Smooth muscle cell (in vitro differentiated cells): Measurements from ENCODE around the gene SHISA4. TPM values are rescaled to one million over a fixed set of nuclear protein-coding genes. Genes with fewer than 3 reads are reported as not detected.

Source experiments
- DNase-seq: peaks from one replicate; lab custom pipeline; 2025; ENCODE audit not compliant: unreplicated experiment; lab: John Stamatoyannopoulos, UW
- H2AFZ ChIP-seq: fragments of 200-600 bp; sonication (generic); 2 replicates; pipeline ENCODE4 v1.6.0; 2016; ENCODE audit warnings: antibody characterized with exemption, low read depth, mild to moderate bottlenecking
- H3F3A ChIP-seq: fragments of 200-600 bp; sonication (generic); 2 replicates; pipeline ENCODE4 v1.6.0; 2017; ENCODE audit warnings: antibody characterized with exemption, low read depth
- H3K27ac ChIP-seq: fragments of 200-600 bp; sonication (generic); 2 replicates; pipeline ENCODE4 v1.5.1; 2016; ENCODE audit warnings: low read depth, mild to moderate bottlenecking
- H3K27me3 ChIP-seq: fragments of 200-600 bp; sonication (generic); 2 replicates; pipeline ENCODE4 v1.6.1; 2016; ENCODE audit warnings: low read depth, mild to moderate bottlenecking
- H3K36me3 ChIP-seq: fragments of 200-600 bp; sonication (generic); 2 replicates; pipeline ENCODE4 v1.5.1; 2016; ENCODE audit warnings: low read depth
- H3K4me1 ChIP-seq: fragments of 200-600 bp; sonication (generic); 2 replicates; pipeline ENCODE4 v1.5.1; 2016; ENCODE audit warnings: low read depth
- H3K4me2 ChIP-seq: fragments of 200-600 bp; sonication (generic); 2 replicates; pipeline ENCODE4 v1.6.0; 2016; ENCODE audit warnings: mild to moderate bottlenecking
- H3K4me3 ChIP-seq: fragments of 200-600 bp; sonication (generic); 2 replicates; pipeline ENCODE4 v1.5.1; 2016; ENCODE audit warnings: mild to moderate bottlenecking
- H3K79me2 ChIP-seq: fragments of 200-600 bp; sonication (generic); 2 replicates; pipeline ENCODE4 v1.6.0; 2016; ENCODE audit warnings: low read depth, mild to moderate bottlenecking
- H3K9ac ChIP-seq: fragments of 200-600 bp; sonication (generic); 2 replicates; pipeline ENCODE4 v1.6.0; 2016; ENCODE audit warnings: low read depth
- H3K9me3 ChIP-seq: fragments of 200-600 bp; sonication (generic); replicated peaks from 2 replicates; pipeline ENCODE4 v1.5.1; 2016; ENCODE audit warnings: low read depth
- H4K20me1 ChIP-seq: fragments of 200-600 bp; sonication (generic); 2 replicates; pipeline ENCODE4 v1.6.0; 2016; ENCODE audit warnings: low read depth
- CTCF ChIP-seq: fragments of 200-600 bp; sonication (generic); IDR thresholded peaks from 2 replicates; pipeline ENCODE4 v1.5.1; 2017; ENCODE audit warnings: borderline replicate concordance, mild to moderate bottlenecking, antibody characterized with exemption; ENCODE audit not compliant: insufficient read depth, poor library complexity, severe bottlenecking
- WGBS: methylation state at CpG from one replicate; pipeline ENCODE4 v1.1.7; 2016; ENCODE audit warnings: low lambda C conversion rate; 5-methylcytosine and 5-hydroxymethylcytosine counted together
- polyA plus RNA-seq: library from polyadenylated mRNA; unstranded; fragments of >200 nt; fragmentation: Nextera tagmentation; extraction: Ambion mirVana; gene quantifications from 2 replicates; pipeline ENCODE4 v1.2.1, GENCODE V29; 2016
- total RNA-seq: library from RNA; depleted of rRNA; stranded (reverse); fragments of >200 nt; gene quantifications from 2 replicates; pipeline ENCODE4 v1.2.3, GENCODE V29; 2014

SHISA4 gene
- total and polyA plus RNA-seq, 2 experiments from 2014 or later = 30.1 to 73.5 TPM

- no peak for DNase-seq
Observed at GRCh38 chr1:201883786-201884185, 4.9 kb upstream of the SHISA4 start.

GRCh38 chr1:201884425-201884824 lies 4.3 kb upstream of the SHISA4 start:
- DNase-seq = no peak
- H3K4me1 ChIP-seq = peaks cover 8% of the 10 kb centered on the region
- no peak overlapping the region for H3K9ac ChIP-seq
- no peak overlapping the region for H3K27ac ChIP-seq
- no peaks in the 10 kb centered on the region for H3K27me3 ChIP-seq
- H3K4me2 ChIP-seq = no peak overlapping the region
- no peak overlapping the region for H3K4me3 ChIP-seq
- TF ChIP-seq CTCF = no peak
- H2AFZ ChIP-seq = no peak overlapping the region
- H3F3A ChIP-seq = no peaks in the 10 kb centered on the region
- no peaks in the 10 kb centered on the region for H3K79me2 ChIP-seq
- WGBS = 100% methylated on average over 1 of the region's 1 CpG
- H4K20me1 ChIP-seq = no peaks in the 10 kb centered on the region
- no peaks in the 10 kb centered on the region for H3K36me3 ChIP-seq
- no peaks in the 10 kb centered on the region for H3K9me3 ChIP-seq

More at GRCh38 chr1:201883786-201884185, 4.9 kb upstream of the SHISA4 start:
- Histone ChIP-seq H4K20me1 (no peaks in the 10 kb centered on the region), H3K36me3 (no peaks in the 10 kb centered on the region), H3K4me3 (no peak overlapping the region), H3K9ac (no peak overlapping the region), H3K9me3 (no peaks in the 10 kb centered on the region), H3K79me2 (no peaks in the 10 kb centered on the region), H3K27ac (no peak overlapping the region), H3K4me1 (peaks cover 8% of the 10 kb centered on the region), H3F3A (no peaks in the 10 kb centered on the region), H3K4me2 (no peak overlapping the region), H3K27me3 (no peaks in the 10 kb centered on the region), H2AFZ (no peak overlapping the region)
- TF ChIP-seq CTCF = no peak
- 79% methylated on average over 7 of the region's 7 CpGs for WGBS

GRCh38 chr1:201885531-201886075 lies 3.1 kb upstream of the SHISA4 start:
- no peaks in the 10 kb centered on the region for H3K9me3 ChIP-seq
- no peaks in the 10 kb centered on the region for H3K79me2 ChIP-seq
- no peak overlapping the region for H2AFZ ChIP-seq
- H3K27me3 ChIP-seq = no peaks in the 10 kb centered on the region
- H4K20me1 ChIP-seq = no peaks in the 10 kb centered on the region
- H3K4me1 ChIP-seq = peaks cover 8% of the 10 kb centered on the region
- 78% methylated on average over 6 of the region's 6 CpGs for WGBS
- no peak overlapping the region for H3K4me2 ChIP-seq
- no peak overlapping the region for H3K4me3 ChIP-seq
- DNase-seq = no peak
- H3K36me3 ChIP-seq = no peaks in the 10 kb centered on the region
- no peak overlapping the region for H3K9ac ChIP-seq
- no peaks in the 10 kb centered on the region for H3F3A ChIP-seq
- H3K27ac ChIP-seq = peak overlapping the region; percentile 32
- no peak for TF ChIP-seq CTCF
